ENCODE results near the gene CLEC2L. TPM values are rescaled to one million over a fixed set of nuclear protein-coding genes. Genes with fewer than 3 reads are reported as not detected.

The CLEC2L gene
- total and polyA plus RNA-seq, 2 experiments from 2014 or later = 0.26 to 0.27 TPM

DNA sequence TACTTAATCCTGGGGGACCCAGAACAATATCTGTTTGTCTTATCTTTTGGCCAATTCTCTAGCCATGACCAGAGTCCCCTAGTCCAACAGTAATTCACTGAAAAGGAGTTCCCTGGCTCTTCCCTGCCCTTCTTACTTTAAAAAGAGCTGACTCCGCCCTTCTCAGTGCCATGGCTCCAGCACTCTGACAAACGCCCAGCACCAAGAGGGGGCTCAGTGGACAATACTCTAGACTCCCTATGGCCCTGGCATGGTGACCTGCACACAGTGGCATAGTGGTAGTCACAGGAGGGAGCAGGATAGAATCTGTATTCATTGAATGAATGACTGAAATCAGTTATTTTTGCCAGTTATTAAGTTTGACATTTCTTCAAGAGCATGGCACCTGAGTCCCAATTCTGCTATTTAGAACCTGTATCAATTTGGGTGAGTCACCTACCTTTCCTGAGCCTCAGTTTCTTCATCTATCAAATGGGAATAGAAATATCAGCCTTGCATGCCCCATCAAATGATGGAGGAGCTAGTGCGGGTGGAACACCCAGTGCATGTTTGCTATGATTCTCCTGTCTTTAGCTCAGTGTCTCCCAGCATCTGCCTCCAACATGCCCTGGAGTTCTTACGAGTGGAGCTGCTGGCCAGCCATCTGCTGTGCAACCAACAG, 69.4 kb downstream of the CLEC2L start:
- H3K27me3 ChIP-seq = no peaks in the 10 kb centered on the region
- H3K4me1 ChIP-seq (ENCODE audit: low read depth) = no peaks in the 10 kb centered on the region
- no peak overlapping the region for H3K27ac ChIP-seq
- H3K4me3 ChIP-seq = no peak overlapping the region
- no peak for DNase-seq (ENCODE audit: low read depth in 1 of 2, low spot score in 1 of 2)
- peaks cover 81% of the 10 kb centered on the region for H3K36me3 ChIP-seq
- TF ChIP-seq CTCF (IDR thresholded peaks at IDR 0.05; ENCODE audit: low read depth, low read length) = no peak
- H3K9me3 ChIP-seq (ENCODE audit: low read depth) = no peaks in the 10 kb centered on the region

- Histone ChIP-seq H3K4me3 (no peak overlapping the region), H3K36me3 (peaks cover 87% of the 10 kb centered on the region), H3K27me3 (no peaks in the 10 kb centered on the region), H3K4me1 (ENCODE audit: low read depth) (no peaks in the 10 kb centered on the region), H3K9me3 (ENCODE audit: low read depth) (no peaks in the 10 kb centered on the region), H3K27ac (no peak overlapping the region)
- DNase-seq (ENCODE audit: low read depth in 1 of 2, low spot score in 1 of 2) = no peak
- TF ChIP-seq CTCF (IDR thresholded peaks at IDR 0.05; ENCODE audit: low read depth, low read length) = no peak
Measured at GRCh38 chr7:139594090-139594489, 70.6 kb downstream of the CLEC2L start.

Other genes with a start within 250 kb of the CLEC2L start
- gene FMC1, start 182.3 kb upstream of the CLEC2L start, total RNA-seq = 10.9 and 22.5 TPM in 2 replicates
- 101 and 129 TPM in 2 replicates for gene FMC1, start 182.3 kb upstream of the CLEC2L start, polyA plus RNA-seq
- 55.1 and 105 TPM in 2 replicates for gene LUC7L2, start 163.8 kb upstream of the CLEC2L start, total RNA-seq
- gene LUC7L2, start 163.8 kb upstream of the CLEC2L start, polyA plus RNA-seq = 87.8 and 109 TPM in 2 replicates
- gene KLRG2, start 40.0 kb upstream of the CLEC2L start, total RNA-seq = 0.60 TPM in 1 of 2 replicates, not detected in the other
- gene KLRG2, start 40.0 kb upstream of the CLEC2L start, polyA plus RNA-seq = not detected in 2 replicates